ENCODE data around the gene LPP. TPM values are rescaled to one million over a fixed set of nuclear protein-coding genes. Genes with fewer than 3 reads are reported as not detected.
A peak's percentile ranks its signal among the peaks of the same experiment; 100 is the strongest.

Gene LPP
- total RNA-seq, 4 donors from 2014 or later = 1,872 to 3,079 (median 2,300) TPM

- no peaks in the 10 kb centered on the region for H3K36me3 ChIP-seq
- no peak for DNase-seq (ENCODE audit: extremely low spot score)
- H3K27me3 ChIP-seq = no peaks in the 10 kb centered on the region
- H3K9me3 ChIP-seq = no peaks in the 10 kb centered on the region
- no peak overlapping the region for H3K4me3 ChIP-seq
- H3K4me1 ChIP-seq = peaks cover 15 to 65% (median 52%) of the 10 kb centered on the region in 4 donors
- intact Hi-C loops (cut with DNase I) = no loop called here
- TF ChIP-seq POLR2AphosphoS5 (IDR thresholded peaks at IDR 0.05) (peak in 1 of 2 donors; percentile 51), EP300 (IDR thresholded peaks at IDR 0.05) (no peak), CTCF (IDR thresholded peaks at IDR 0.05) (no peak), POLR2A (IDR thresholded peaks at IDR 0.05; ENCODE audit: low read depth) (no peak)
- 92% methylated on average over 3 of the region's 3 CpGs for WGBS
- no peak overlapping the region for H3K27ac ChIP-seq (replicated peaks in 1 of 4)
Observed at GRCh38 chr3:188860147-188860546, 706.2 kb downstream of the LPP start.

GRCh38 chr3:188861842-188862744, 708.1 kb downstream of the LPP start:
- no peak for DNase-seq (ENCODE audit: extremely low spot score)
- Histone ChIP-seq H3K27me3 (no peaks in the 10 kb centered on the region), H3K36me3 (peaks cover 6 to 11% (median 11%) of the 10 kb centered on the region in 4 donors), H3K9me3 (no peaks in the 10 kb centered on the region), H3K4me3 (no peak overlapping the region), H3K4me1 (peaks cover 12 to 62% (median 38%) of the 10 kb centered on the region in 4 donors), H3K27ac (replicated peaks in 1 of 4) (peak overlapping the region in 2 of 4 donors; percentile 13 to 34)
- 57% methylated on average over 5 of the region's 5 CpGs for WGBS
- TF ChIP-seq CTCF (IDR thresholded peaks at IDR 0.05) (no peak), POLR2AphosphoS5 (IDR thresholded peaks at IDR 0.05) (peak in 1 of 2 donors; percentile 15), POLR2A (IDR thresholded peaks at IDR 0.05; ENCODE audit: low read depth) (no peak)
- intact Hi-C loops (cut with DNase I) = no loop called here

- intact Hi-C loops (cut with DNase I) = no loop called here
- TF ChIP-seq EP300 (IDR thresholded peaks at IDR 0.05) = no peak
- TF ChIP-seq CTCF (IDR thresholded peaks at IDR 0.05) = no peak
- no peak for TF ChIP-seq POLR2A (IDR thresholded peaks at IDR 0.05; ENCODE audit: low read depth)
- no peak for TF ChIP-seq POLR2AphosphoS5 (IDR thresholded peaks at IDR 0.05)
- Histone ChIP-seq H3K36me3 (peaks cover 6 to 22% (median 20%) of the 10 kb centered on the region in 4 donors), H3K27me3 (no peaks in the 10 kb centered on the region), H3K4me3 (no peak overlapping the region), H3K4me1 (peaks cover 12 to 78% (median 51%) of the 10 kb centered on the region in 4 donors), H3K9me3 (no peaks in the 10 kb centered on the region), H3K27ac (replicated peaks in 1 of 4) (peak overlapping the region in 3 of 4 donors; percentile 2 to 39 (median 24))
- DNase-seq (ENCODE audit: extremely low spot score) = no peak
- 12% methylated on average over 3 of the region's 3 CpGs for WGBS
Observed at GRCh38 chr3:188863999-188864406, 710.0 kb downstream of the LPP start.

GRCh38 chr3:188867691-188868265, 713.8 kb downstream of the LPP start:
- Histone ChIP-seq H3K9me3 (no peaks in the 10 kb centered on the region), H3K36me3 (peaks cover 12 to 34% (median 26%) of the 10 kb centered on the region in 4 donors), H3K4me1 (peaks cover 12 to 61% (median 34%) of the 10 kb centered on the region in 4 donors), H3K27me3 (no peaks in the 10 kb centered on the region), H3K4me3 (no peak overlapping the region), H3K27ac (replicated peaks in 1 of 4) (no peak overlapping the region)
- 75% methylated on average over 4 of the region's 4 CpGs for WGBS
- intact Hi-C loops (cut with DNase I) = no loop called here
- no peak for DNase-seq (ENCODE audit: extremely low spot score)
- TF ChIP-seq POLR2AphosphoS5 (IDR thresholded peaks at IDR 0.05) = no peak
- TF ChIP-seq CTCF (IDR thresholded peaks at IDR 0.05) = no peak
- no peak for TF ChIP-seq POLR2A (IDR thresholded peaks at IDR 0.05; ENCODE audit: low read depth)
- TF ChIP-seq EP300 (IDR thresholded peaks at IDR 0.05) = no peak
